ENCODE measurements around the gene CADM1. TPM values are rescaled to one million over a fixed set of nuclear protein-coding genes. Genes with fewer than 3 reads are reported as not detected.

Gene CADM1
- total and polyA plus RNA-seq, 7 donors: 0.69 to 25.2 (median 15.6) TPM

GRCh38 chr11:115267871-115268270 is 236.3 kb downstream of the CADM1 start:
- H3K27me3 ChIP-seq: no peaks in the 10 kb centered on the region
- H3K4me3 ChIP-seq: no peak overlapping the region
- no peak for DNase-seq
- no peaks in the 10 kb centered on the region for H3K9me3 ChIP-seq
- H3K36me3 ChIP-seq: no peaks in the 10 kb centered on the region
- peaks cover 0 to 12% (median 9%) of the 10 kb centered on the region in 4 donors for H3K4me1 ChIP-seq
- TF ChIP-seq EP300 (IDR thresholded peaks at IDR 0.05): no peak
- no peak for TF ChIP-seq POLR2AphosphoS5 (IDR thresholded peaks at IDR 0.05)
- no peak for TF ChIP-seq POLR2A (IDR thresholded peaks at IDR 0.05)
- no peak for TF ChIP-seq CTCF (IDR thresholded peaks at IDR 0.05)
- 78 to 84% methylated on average over 7 of the region's 7 CpGs for WGBS, 2 donors
- intact Hi-C loops (cut with DNase I): no loop called here
- no peak overlapping the region for H3K27ac ChIP-seq

GRCh38 chr11:115267238-115267781 is 236.9 kb downstream of the CADM1 start:
- H3K27ac ChIP-seq: no peak overlapping the region
- WGBS, 2 donors: 78 to 90% methylated on average over 8 of the region's 8 CpGs
- no peak overlapping the region for H3K4me3 ChIP-seq
- intact Hi-C loops (cut with DNase I): no loop called here
- DNase-seq: no peak
- no peaks in the 10 kb centered on the region for H3K27me3 ChIP-seq
- peaks cover 0 to 12% (median 9%) of the 10 kb centered on the region in 4 donors for H3K4me1 ChIP-seq
- no peaks in the 10 kb centered on the region for H3K9me3 ChIP-seq
- no peaks in the 10 kb centered on the region for H3K36me3 ChIP-seq
- TF ChIP-seq POLR2AphosphoS5 (IDR thresholded peaks at IDR 0.05): no peak
- TF ChIP-seq POLR2A (IDR thresholded peaks at IDR 0.05): no peak
- no peak for TF ChIP-seq EP300 (IDR thresholded peaks at IDR 0.05)
- TF ChIP-seq CTCF (IDR thresholded peaks at IDR 0.05): no peak

GRCh38 chr11:115266066-115266639 is 238.1 kb downstream of the CADM1 start:
- WGBS, 2 donors: 80 to 90% methylated on average over 5 of the region's 5 CpGs
- Histone ChIP-seq H3K4me3 (no peak overlapping the region), H3K4me1 (peaks cover 0 to 12% (median 9%) of the 10 kb centered on the region in 4 donors), H3K27ac (no peak overlapping the region), H3K9me3 (no peaks in the 10 kb centered on the region), H3K27me3 (no peaks in the 10 kb centered on the region), H3K36me3 (no peaks in the 10 kb centered on the region)
- TF ChIP-seq CTCF (IDR thresholded peaks at IDR 0.05) (no peak), POLR2A (IDR thresholded peaks at IDR 0.05) (no peak), POLR2AphosphoS5 (IDR thresholded peaks at IDR 0.05) (no peak), EP300 (IDR thresholded peaks at IDR 0.05) (no peak)
- intact Hi-C loops (cut with DNase I): no loop called here
- no peak for DNase-seq

GRCh38 chr11:115263799-115264656 is 240.2 kb downstream of the CADM1 start:
- Histone ChIP-seq H3K4me3 (no peak overlapping the region), H3K36me3 (no peaks in the 10 kb centered on the region), H3K27me3 (no peaks in the 10 kb centered on the region), H3K9me3 (no peaks in the 10 kb centered on the region), H3K4me1 (peaks cover 0 to 12% (median 9%) of the 10 kb centered on the region in 4 donors), H3K27ac (no peak overlapping the region)
- no peak for DNase-seq
- 69 to 84% methylated on average over 5 of the region's 5 CpGs for WGBS, 2 donors
- TF ChIP-seq POLR2A (IDR thresholded peaks at IDR 0.05): no peak
- no peak for TF ChIP-seq EP300 (IDR thresholded peaks at IDR 0.05)
- intact Hi-C loops (cut with DNase I): no loop called here

- Histone ChIP-seq H3K27ac (no peak overlapping the region), H3K4me1 (no peaks in the 10 kb centered on the region), H3K9me3 (no peaks in the 10 kb centered on the region), H3K4me3 (no peak overlapping the region), H3K36me3 (no peaks in the 10 kb centered on the region), H3K27me3 (no peaks in the 10 kb centered on the region)
- DNase-seq: no peak
- intact Hi-C loops (cut with DNase I): no loop called here
- TF ChIP-seq POLR2AphosphoS5 (IDR thresholded peaks at IDR 0.05): no peak
- no peak for TF ChIP-seq EP300 (IDR thresholded peaks at IDR 0.05)
- no peak for TF ChIP-seq POLR2A (IDR thresholded peaks at IDR 0.05)
- no peak for TF ChIP-seq CTCF (IDR thresholded peaks at IDR 0.05)
- WGBS, 2 donors: 93 to 95% methylated on average over 5 of the region's 5 CpGs
Observed at GRCh38 chr11:115258216-115258615, 246.0 kb downstream of the CADM1 start.
